Hepatocyte (in vitro differentiated cells): ENCODE measurements around the gene SSR2. TPM values are rescaled to one million over a fixed set of nuclear protein-coding genes. Genes with fewer than 3 reads are reported as not detected.
"Not testable (repeated sequence)": the region's sequence is repeated elsewhere in the genome, so short reads cannot be mapped to it uniquely, and the experiment has no call there.

Experiments
- DNase-seq: peaks from one replicate; pipeline ENCODE4 v3.0.0-alpha.2; 2016; ENCODE audit warnings: low spot score
- H2AFZ ChIP-seq: fragments of 200-600 bp; sonication (generic); 2 replicates; pipeline ENCODE4 v1.6.0; 2016; ENCODE audit warnings: antibody characterized with exemption, mild to moderate bottlenecking
- H3K27ac ChIP-seq: fragments of 200-600 bp; sonication (generic); 2 replicates; pipeline ENCODE4 v1.5.1; 2016; ENCODE audit warnings: mild to moderate bottlenecking
- H3K27me3 ChIP-seq: fragments of 200-600 bp; sonication (generic); 2 replicates; pipeline ENCODE4 v1.6.1; 2016
- H3K36me3 ChIP-seq: fragments of 200-600 bp; sonication (generic); replicated peaks from 2 replicates; pipeline ENCODE4 v1.5.1; 2016; ENCODE audit warnings: low read depth; ENCODE audit not compliant: insufficient read depth
- H3K4me1 ChIP-seq: fragments of 200-600 bp; sonication (generic); 2 replicates; pipeline ENCODE4 v1.5.1; 2016; ENCODE audit warnings: mild to moderate bottlenecking, moderate library complexity; ENCODE audit not compliant: insufficient read depth
- H3K4me2 ChIP-seq: fragments of 200-600 bp; sonication (generic); 2 replicates; pipeline ENCODE4 v1.6.0; 2016
- H3K4me3 ChIP-seq: fragments of 200-600 bp; sonication (generic); 2 replicates; pipeline ENCODE4 v1.5.1; 2016; ENCODE audit warnings: mild to moderate bottlenecking
- H3K79me2 ChIP-seq: fragments of 200-600 bp; sonication (generic); 2 replicates; pipeline ENCODE4 v1.6.0; 2017; ENCODE audit warnings: mild to moderate bottlenecking
- H3K9me2 ChIP-seq: fragments of 200-600 bp; sonication (generic); replicated peaks from 2 replicates; pipeline ENCODE4 v1.6.0; 2017; ENCODE audit warnings: mild to moderate bottlenecking; ENCODE audit not compliant: insufficient read depth
- H3K9me3 ChIP-seq: fragments of 200-600 bp; sonication (generic); 2 replicates; pipeline ENCODE4 v1.5.1; 2016; ENCODE audit warnings: low read depth, mild to moderate bottlenecking
- H4K20me1 ChIP-seq: fragments of 200-600 bp; sonication (generic); 2 replicates; pipeline ENCODE4 v1.6.0; 2016; ENCODE audit warnings: mild to moderate bottlenecking; ENCODE audit not compliant: insufficient read depth, poor library complexity, severe bottlenecking
- CTCF ChIP-seq: fragments of 200-600 bp; sonication (generic); IDR thresholded peaks from 2 replicates; pipeline ENCODE4 v1.5.1; 2016; ENCODE audit warnings: antibody characterized with exemption, mild to moderate bottlenecking; ENCODE audit not compliant: poor library complexity
- EZH2 ChIP-seq: fragments of 200-600 bp; sonication (generic); IDR thresholded peaks from 2 replicates; pipeline ENCODE4 v1.6.1; 2016; ENCODE audit warnings: antibody characterized with exemption, mild to moderate bottlenecking, borderline replicate concordance
- EZH2phosphoT487 ChIP-seq: fragments of 200-600 bp; sonication (generic); IDR thresholded peaks from one replicate; pipeline ENCODE4 v1.6.1; 2018; ENCODE audit warnings: antibody characterized with exemption, mild to moderate bottlenecking, low read depth, moderate library complexity; ENCODE audit not compliant: unreplicated experiment, severe bottlenecking
- WGBS: methylation state at CpG from one replicate; pipeline ENCODE4 v1.1.6; 2016; ENCODE audit warnings: low lambda C conversion rate; ENCODE audit errors: missing lambda C conversion rate; 5-methylcytosine and 5-hydroxymethylcytosine counted together
- polyA plus RNA-seq: library from polyadenylated mRNA; unstranded; fragments of >200 nt; fragmentation: Nextera tagmentation; extraction: Ambion mirVana; gene quantifications from 2 replicates; pipeline ENCODE4 v1.2.1, GENCODE V29; 2016
- total RNA-seq: library from RNA; depleted of rRNA; stranded (reverse); fragments of >200 nt; gene quantifications from 2 replicates; pipeline ENCODE4 v1.2.3, GENCODE V29; 2014

SSR2 gene
- total and polyA plus RNA-seq, 2 experiments from 2014 or later = 326 to 393 TPM

DNA sequence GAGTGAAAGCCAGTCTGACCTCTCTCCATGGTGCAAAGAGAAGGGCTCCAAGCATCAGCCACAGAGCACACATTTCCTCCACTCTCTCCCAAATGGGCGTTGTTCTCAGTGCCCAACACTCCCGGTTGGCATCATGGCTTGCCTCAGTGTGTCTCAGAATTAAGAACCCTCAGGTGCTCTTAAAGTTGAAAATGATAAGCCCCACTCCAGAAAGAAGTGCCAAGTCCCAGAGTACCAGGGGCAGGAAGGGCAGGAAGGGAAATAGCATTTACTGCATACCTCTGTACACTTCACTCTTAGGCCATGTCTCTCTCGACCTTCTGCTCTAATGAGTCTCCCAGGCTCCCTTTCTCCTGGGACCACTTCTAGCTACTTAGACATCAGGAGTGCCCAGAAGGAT is 27.2 kb downstream of the SSR2 start:
- no peaks in the 10 kb centered on the region for H3K27me3 ChIP-seq
- H3K9me2 ChIP-seq = no peaks in the 10 kb centered on the region
- no peak for TF ChIP-seq EZH2
- TF ChIP-seq CTCF = no peak
- TF ChIP-seq EZH2phosphoT487 = no peak
- no peak overlapping the region for H3K4me3 ChIP-seq
- WGBS = 83% methylated on average over 3 of the region's 3 CpGs
- no peak for DNase-seq
- H3K36me3 ChIP-seq = no peaks in the 10 kb centered on the region
- H2AFZ ChIP-seq = no peak overlapping the region
- no peaks in the 10 kb centered on the region for H3K4me1 ChIP-seq
- H3K27ac ChIP-seq = no peak overlapping the region
- H3K9me3 ChIP-seq = no peaks in the 10 kb centered on the region
- H4K20me1 ChIP-seq = no peaks in the 10 kb centered on the region
- no peaks in the 10 kb centered on the region for H3K79me2 ChIP-seq
- H3K4me2 ChIP-seq = no peak overlapping the region

DNA sequence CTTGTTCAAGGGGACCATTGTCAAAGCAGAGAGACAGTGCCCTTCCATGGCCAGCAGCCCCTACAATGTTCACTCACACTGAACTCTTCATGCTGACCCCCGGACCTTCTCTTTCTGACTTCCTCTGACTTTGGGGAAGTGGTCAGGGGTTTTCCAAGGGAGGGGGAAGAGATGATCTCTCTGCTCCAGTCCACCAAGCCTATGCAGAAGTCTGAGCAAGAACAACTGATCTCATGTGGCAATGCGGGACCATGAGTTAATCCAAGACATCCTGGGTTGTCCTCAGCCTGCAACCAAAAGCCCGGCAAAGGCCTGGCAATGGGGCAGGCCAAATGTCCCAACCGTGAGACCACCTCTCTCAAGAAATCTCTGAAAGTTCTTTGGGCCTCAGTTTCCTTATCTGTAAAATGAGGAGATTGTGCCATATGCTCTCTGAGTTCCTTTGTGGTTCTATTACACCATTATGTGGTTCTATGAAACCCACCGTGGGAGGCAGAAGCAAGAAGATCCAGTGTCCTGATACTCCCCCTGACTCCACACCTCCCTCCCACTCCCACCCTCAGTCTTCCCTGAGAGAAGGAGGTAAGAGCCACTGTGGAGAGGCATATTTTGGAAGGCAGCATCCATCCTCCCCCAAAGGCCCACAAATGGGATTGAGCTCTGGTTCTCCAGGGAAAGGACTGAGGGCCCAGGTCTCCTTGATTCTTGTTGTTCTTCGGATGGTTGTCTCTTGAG is 30.6 kb downstream of the SSR2 start:
- H4K20me1 ChIP-seq = no peaks in the 10 kb centered on the region
- H3K4me2 ChIP-seq = no peak overlapping the region
- H3K27me3 ChIP-seq = no peaks in the 10 kb centered on the region
- no peak for DNase-seq
- TF ChIP-seq EZH2 (no peak), EZH2phosphoT487 (no peak)
- no peaks in the 10 kb centered on the region for H3K9me3 ChIP-seq
- WGBS = 96% methylated on average over 6 of the region's 6 CpGs
- H3K9me2 ChIP-seq = no peaks in the 10 kb centered on the region
- no peak overlapping the region for H3K4me3 ChIP-seq
- no peaks in the 10 kb centered on the region for H3K36me3 ChIP-seq
- no peak overlapping the region for H3K27ac ChIP-seq
- no peaks in the 10 kb centered on the region for H3K79me2 ChIP-seq
- no peak overlapping the region for H2AFZ ChIP-seq
- no peaks in the 10 kb centered on the region for H3K4me1 ChIP-seq

DNA sequence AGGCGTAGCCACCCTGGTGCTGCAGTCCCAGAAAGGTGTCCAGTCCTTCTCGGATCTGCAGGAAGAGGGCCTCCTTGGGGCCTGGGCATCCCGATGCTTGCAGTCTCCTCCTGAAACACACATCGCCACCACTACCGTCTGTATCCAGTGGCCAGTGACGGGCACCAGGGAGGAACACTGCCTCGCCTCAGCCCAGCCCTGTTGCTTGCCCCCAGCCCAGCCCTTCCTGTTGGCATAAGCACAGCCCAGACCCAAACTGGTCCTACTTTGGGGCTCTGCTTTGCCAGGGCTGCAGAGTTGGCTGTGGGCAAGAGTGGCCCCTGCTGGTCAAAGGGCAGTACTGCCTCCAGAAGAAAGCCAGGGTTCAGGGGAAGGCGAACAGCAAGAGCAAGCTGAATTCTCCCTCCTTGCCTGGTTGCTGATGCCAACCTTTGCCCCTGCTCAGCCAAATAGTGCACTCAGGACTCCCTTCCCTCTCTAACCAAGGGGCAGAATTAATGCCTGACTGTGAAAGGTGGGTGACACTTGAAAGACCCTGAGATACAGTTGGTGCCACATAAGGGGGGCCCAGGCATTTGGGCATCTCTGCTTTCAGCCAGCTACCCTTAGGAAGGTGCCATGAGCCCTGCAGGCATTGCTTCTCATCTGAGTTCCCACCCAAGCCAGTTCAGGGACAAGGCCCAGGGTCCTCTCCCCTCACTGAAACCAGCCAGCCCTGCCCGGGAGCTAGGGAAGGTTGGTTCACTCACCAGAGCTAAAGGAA is 31.3 kb downstream of the SSR2 start:
- Histone ChIP-seq H3K27ac (no peak overlapping the region), H3K4me2 (peak overlapping the region; percentile 68), H2AFZ (peak overlapping the region; percentile 67), H3K79me2 (no peaks in the 10 kb centered on the region), H3K36me3 (no peaks in the 10 kb centered on the region), H3K4me3 (no peak overlapping the region), H3K9me3 (no peaks in the 10 kb centered on the region), H3K27me3 (no peaks in the 10 kb centered on the region), H3K4me1 (peaks cover 1% of the 10 kb centered on the region), H3K9me2 (no peaks in the 10 kb centered on the region), H4K20me1 (no peaks in the 10 kb centered on the region)
- WGBS = 57% methylated on average over 9 of the region's 9 CpGs
- TF ChIP-seq EZH2 (no peak), CTCF (peak; percentile 93), EZH2phosphoT487 (no peak)
- peak; percentile 75 for DNase-seq

DNA sequence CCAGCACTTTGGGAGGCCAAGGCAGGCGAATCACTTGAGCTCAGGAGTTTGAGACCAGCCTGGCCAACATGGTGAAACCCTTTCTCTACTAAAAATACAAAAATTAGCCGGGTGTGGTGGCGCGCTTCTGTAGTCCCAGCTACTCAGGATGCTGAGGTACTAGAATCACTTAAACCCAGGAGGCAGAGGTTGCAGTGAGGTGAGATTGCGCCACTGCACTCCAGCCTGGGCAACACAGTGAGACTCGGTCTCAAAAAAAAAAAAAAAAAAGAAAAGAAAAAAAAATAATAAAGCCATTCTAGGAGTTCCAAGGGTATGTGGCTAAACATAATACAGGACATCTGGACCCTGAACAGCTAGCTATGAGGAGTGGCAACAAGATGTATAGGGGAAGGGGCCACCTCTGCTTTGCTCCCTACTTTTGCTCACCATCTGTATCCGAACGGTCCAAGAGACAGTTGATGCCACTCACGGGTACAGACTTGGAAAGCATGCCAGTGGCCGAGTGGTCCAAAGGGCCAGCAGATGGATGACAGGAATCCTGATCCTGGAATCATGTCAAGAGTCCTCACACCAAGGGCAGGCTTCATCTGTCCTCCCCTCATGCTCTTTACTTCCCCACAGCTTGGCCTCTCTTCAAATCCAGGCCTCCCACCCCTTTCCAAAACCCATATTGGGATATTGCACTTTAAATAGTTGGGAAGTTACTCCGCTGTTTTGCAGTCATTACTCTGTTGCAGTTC is 35.7 kb downstream of the SSR2 start:
- H2AFZ ChIP-seq, H3K9me2 ChIP-seq, H3K4me2 ChIP-seq, DNase-seq, H3K4me3 ChIP-seq, H3K27me3 ChIP-seq, H3K27ac ChIP-seq, H3K36me3 ChIP-seq, H4K20me1 ChIP-seq, H3K9me3 ChIP-seq: not testable (repeated sequence)
- H3K4me1 ChIP-seq = peaks cover 15% of the 10 kb centered on the region
- WGBS = over 99% methylated on average over 11 of the region's 11 CpGs
- peaks cover 21% of the 10 kb centered on the region for H3K79me2 ChIP-seq
